ENCODE results near the gene MUC4.
"Not testable (repeated sequence)": the region's sequence is repeated elsewhere in the genome, so short reads cannot be mapped to it uniquely, and the experiment has no call there.

The MUC4 gene

DNA sequence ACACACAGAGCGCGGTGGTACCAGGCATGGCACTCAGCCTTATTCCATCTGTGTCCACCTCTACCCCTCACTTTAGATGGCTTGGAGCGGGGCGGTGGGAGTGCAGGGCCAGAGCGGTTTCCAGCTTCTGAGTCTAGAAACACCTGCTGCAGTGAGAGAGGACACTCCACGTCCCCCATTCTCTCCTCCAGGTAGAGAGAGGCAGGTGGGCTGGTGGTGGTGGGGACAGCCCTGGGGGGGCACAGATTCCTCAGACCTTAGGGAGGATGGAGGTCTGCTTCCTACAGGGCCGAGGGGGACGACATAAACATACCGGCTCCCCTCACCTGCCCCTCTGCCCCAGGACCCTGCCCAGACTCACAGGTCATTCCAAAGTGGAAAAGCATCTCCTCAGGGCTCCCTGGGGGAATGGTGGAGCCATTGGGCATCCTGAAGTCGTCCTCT lies 50.6 kb downstream of the MUC4 start:
- no peak for DNase-seq (ENCODE audit: low read depth in 1 of 2, low spot score in 1 of 2)

DNA sequence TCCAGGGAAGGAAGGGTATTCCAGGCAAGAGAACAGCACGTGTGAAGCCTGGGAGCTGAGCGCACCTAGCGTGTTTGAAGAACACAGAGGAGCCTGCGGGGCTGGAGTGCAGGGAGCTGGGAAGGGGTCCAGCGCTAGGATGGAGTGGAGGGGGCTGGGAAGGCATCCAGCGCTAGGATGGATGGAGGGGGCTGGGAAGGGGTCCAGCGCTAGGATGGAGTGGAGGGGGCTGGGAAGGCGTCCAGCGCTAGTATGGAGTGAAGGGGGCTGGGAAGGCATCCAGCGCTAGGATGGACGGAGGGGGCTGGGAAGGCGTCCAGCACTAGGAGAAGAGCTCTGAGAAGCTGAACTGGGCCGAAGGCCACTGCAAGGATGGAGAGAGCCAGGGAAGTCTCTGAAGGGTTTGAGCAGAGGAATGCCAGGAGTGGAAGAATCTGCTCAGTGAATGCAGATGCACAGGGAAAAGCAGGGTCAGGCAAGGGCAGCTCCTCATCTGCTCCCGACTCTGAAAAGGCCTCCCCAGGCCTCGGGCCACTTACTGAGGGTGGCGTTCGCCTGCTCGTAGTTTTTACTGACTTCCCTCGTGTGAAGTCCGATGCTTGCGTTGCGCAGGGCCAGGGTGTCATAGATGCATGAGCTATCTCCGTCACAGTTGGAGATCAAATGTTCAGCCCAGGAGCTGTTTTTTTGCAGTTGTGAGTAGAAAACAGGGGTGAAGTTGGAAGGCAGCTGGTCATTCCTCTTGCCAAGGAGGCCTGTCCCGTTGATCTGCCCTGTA lies 51.2 kb downstream of the MUC4 start:
- no peak for DNase-seq (ENCODE audit: low read depth in 1 of 2, low spot score in 1 of 2)

DNA sequence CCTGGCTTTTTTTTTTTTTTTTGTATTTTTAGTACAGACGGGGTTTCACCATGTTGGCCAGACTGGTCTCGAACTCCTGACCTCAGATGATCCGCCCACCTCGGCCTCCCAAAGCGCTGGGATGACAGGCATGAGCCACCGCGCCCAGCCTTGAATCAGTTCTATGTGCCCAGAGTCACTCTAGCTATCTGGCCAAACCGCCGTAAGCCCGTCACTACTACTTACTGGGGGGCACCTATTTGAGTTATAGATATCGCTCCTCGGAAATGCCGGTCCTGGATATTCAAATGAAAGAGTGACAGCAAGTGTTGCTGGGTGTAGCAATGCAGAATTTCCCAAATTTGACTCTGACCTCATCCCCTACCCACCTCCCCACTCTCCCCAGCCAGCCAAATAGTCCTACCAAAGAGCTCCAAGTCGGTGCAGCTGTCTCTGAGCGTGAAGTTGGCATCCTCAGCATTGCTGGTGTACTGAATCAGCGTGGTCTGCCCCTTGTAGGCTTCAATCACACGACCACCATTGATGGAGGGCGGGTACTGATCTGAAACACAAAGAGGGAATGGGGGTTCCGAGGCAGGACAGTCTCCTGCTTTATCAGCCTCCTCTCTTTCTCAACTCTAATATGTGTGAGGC lies 52.9 kb downstream of the MUC4 start:
- DNase-seq (ENCODE audit: low read depth in 1 of 2, low spot score in 1 of 2): no peak

- no peak for DNase-seq (ENCODE audit: low read depth in 1 of 2, low spot score in 1 of 2)
Observed at GRCh38 chr3:195757827-195758226, 53.9 kb downstream of the MUC4 start.

DNA sequence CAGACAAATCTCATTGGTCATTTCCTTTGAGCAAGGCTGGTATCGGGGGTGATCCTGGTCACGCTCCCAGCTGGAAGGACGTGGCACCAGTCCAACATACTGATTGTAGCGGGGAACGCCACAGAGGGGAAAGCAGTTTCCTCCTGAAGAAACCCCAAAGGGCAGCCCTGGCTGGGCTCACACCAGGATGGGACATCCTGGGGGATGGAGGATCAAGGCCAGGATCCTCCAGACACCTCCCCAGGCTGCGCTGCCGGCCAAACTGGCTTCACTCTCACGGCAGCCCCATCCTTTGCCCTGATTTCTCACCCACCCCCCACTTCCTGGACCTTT lies 54.3 kb downstream of the MUC4 start:
- no peak for DNase-seq (ENCODE audit: low read depth in 1 of 2, low spot score in 1 of 2)

GRCh38 chr3:195755791-195756676 lies 55.7 kb downstream of the MUC4 start:
- DNase-seq (ENCODE audit: low read depth in 1 of 2, low spot score in 1 of 2): no peak

DNA sequence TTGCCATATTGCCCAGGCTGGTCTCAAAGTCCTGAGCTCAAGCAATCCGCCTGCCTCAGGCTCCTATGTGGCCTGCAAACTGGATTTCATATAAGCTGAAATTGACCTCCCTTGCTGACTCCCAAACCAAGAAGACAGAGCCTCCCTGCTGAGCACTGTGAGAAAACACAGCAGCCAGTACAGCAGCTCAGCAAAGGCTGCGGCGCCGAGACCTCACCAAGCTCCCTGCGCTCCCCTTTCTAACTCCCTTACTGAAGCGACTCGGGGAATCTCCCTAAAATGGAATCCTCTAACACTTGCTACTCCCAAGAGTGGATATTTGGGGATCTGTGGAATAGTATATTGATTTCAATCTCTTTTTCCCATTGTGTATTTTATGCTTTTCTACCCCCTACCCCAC lies 56.3 kb downstream of the MUC4 start:
- no peak for DNase-seq (ENCODE audit: low read depth in 1 of 2, low spot score in 1 of 2)

- no peak for DNase-seq (ENCODE audit: low read depth in 1 of 2, low spot score in 1 of 2)
Observed at GRCh38 chr3:195754906-195755305, 56.8 kb downstream of the MUC4 start.

DNA sequence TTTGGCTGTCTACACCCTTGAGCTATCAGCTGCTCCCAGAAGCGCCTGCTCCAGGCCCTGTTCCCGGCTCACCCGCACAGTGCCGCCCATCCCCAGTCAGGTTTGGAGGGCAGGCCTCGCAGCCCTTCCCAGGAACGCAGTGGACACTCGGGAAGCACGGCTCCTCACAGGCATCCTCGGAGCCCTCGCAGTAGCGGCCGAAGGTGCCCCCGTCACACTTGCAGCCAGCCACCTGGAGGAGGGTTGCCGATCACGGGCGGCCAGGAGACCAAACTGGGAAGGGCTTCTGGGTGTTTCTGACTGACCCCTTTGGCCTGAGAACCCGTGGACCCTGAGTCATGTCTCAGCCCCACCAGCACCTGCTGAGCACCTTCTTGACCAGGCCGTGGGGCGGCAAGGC lies 57.6 kb downstream of the MUC4 start:
- no peak for DNase-seq (ENCODE audit: low read depth in 1 of 2, low spot score in 1 of 2)

DNA sequence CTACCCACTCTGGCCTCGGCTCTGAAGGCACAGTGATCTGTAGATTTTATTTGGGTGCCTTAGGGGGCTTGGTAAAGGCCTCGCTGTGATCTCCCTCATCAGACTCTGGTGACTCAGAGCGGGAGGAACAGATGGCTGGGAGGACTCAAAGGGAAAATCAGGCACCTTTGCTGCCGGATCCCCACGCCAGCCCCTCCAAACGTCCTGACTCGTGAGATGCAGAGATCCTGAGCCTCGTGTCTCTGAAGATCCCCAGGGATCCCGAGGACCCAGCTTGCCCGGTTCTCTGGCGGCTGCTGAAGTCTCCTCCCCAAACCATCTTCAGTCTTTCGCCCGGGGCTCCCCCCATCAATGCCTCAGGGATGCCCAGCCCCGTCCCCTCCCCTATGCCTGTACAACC lies 58.1 kb downstream of the MUC4 start:
- DNase-seq (ENCODE audit: low read depth in 1 of 2, low spot score in 1 of 2): no peak

DNA sequence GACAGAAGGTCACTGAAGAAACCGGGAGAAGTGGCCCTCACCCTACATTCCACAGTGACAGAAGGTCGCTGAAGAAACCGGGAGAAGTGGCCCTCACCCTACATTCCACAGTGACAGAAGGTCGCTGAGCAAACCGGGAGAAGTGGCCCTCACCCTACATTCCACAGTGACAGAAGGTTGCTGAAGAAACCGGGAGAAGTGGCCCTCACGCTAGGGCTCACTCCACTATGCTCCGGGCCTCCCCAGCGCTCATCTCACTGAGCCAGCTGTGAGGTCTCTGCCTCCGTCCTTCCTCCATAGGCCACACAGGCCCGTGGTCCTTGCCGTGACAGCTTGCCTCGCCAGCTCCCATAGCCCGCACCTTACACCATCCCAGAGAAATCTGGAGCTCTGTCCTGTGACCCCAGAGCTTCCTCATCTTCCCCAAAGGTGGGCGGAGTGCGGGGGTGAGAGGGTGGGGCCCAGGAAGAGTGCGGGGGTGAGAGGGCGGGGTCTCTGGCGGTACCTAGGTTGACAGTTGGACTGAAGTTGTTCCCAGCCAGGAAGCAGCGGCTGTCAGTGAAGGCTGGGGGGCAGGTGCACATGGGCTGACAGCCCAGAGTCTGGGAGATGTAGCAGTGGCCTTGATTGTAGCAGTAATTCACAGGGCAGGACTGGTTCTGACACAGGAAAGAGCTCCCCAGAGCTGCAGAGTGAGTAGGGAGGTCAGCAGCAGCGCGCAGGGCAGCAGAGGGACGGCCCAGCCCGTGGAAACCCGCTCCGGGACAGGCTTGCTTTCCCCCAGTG lies 59.0 kb downstream of the MUC4 start:
- DNase-seq (ENCODE audit: low read depth in 1 of 2, low spot score in 1 of 2): no peak

- no peak for DNase-seq (ENCODE audit: low read depth in 1 of 2, low spot score in 1 of 2)
Observed at GRCh38 chr3:195752066-195752465, 59.7 kb downstream of the MUC4 start.

GRCh38 chr3:195751560-195751959 lies 60.2 kb downstream of the MUC4 start:
- DNase-seq (ENCODE audit: low read depth in 1 of 2, low spot score in 1 of 2): no peak

DNA sequence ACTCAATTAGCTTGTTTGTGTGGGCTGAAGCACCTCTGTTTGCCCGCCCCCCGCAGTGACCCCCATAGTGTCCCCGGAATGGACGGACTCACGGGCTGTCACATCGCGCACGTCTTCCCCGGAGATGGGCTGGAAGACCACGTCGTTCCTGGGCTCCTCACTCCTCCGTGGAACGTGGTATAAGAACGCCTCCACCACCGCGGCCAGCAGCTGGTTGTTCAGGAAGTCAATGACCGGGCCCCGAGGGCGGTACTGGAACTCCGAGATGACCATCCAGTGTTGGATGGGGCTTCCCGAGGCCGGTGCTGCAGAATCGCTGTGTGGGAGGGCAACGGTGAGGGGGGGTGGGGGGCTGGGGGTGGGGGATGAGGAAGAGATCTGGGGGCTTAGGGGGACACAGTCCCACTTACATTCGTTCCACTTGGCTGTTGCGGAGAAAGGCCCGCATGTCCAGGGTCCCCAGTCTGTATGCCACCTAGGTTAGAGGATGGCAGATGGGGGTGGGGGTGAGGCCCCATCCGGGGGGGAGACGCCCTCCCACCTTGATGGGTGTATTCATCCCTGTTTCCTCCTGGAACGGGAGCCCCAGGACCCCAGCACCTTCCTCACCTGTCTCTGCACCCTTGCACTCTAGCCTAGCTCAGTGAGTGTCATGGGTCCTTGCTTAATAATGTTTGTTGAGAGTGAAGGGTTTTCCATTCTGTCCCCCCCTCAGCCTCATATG lies 60.8 kb downstream of the MUC4 start:
- DNase-seq (ENCODE audit: low read depth in 1 of 2, low spot score in 1 of 2): no peak

DNA sequence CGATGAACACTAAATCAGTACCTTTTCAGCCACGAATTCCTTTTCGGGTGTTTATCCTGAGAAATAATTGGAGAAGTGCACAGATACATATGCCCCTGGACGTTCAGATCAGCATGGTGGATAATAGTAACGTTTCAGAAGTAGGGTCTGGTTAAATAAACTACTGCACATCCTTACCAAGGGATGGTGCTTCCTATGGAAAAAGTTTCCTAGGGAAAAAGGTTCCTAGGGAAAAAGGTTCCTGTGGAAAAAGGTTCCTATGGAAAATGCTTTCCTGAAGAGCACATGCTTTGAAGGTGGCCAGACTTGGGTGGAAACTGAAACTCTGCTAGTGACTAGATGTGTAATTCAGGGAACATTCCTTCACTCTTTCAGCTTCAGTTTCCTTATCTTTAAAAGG lies 62.6 kb downstream of the MUC4 start:
- not testable (repeated sequence) for DNase-seq (ENCODE audit: low read depth in 1 of 2, low spot score in 1 of 2)

DNA sequence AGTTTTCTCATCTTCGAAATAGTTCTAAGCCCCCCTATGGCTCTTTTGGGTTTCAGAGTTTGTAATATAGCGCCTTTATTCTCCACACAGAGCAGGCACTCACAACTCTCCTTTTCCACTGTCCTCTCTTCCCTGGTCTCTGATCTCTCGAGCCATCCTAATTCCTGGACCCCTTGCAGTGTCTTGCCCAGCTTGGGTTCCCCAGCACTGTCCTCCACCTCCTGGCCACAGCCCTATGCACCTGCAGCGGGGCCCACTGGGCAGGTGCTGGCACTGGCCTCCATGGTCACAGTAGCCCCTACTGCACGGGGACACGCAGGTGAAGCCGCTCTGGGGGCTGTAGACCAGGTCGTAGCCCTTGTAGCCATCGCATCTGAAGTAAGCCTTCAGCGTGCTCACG lies 63.1 kb downstream of the MUC4 start:
- DNase-seq (ENCODE audit: low read depth in 1 of 2, low spot score in 1 of 2): no peak

DNA sequence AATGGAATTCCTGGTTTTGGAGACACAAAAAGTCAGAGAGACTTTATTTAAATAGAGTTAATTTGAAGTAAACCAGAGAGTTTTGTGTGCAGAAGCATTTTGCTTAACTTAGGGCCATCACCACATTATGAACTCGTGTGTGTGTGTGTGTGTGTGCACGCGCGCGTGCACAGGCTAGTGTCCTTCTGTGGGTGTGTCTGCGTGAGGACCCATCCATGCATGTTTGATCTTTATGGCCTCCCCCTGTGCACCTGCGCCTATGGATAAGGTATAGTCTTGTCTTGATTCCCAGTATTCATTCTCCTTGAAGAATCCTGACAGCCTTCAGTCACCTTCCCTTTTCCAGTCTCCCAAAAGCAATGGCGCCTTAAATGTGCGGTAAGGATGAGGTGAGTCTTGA lies 65.0 kb downstream of the MUC4 start:
- no peak for DNase-seq (ENCODE audit: low read depth in 1 of 2, low spot score in 1 of 2)

- no peak for DNase-seq (ENCODE audit: low read depth in 1 of 2, low spot score in 1 of 2)
Observed at GRCh38 chr3:195746346-195746745, 65.4 kb downstream of the MUC4 start.

- DNase-seq (ENCODE audit: low read depth in 1 of 2, low spot score in 1 of 2): no peak
Observed at GRCh38 chr3:195744437-195744836, 67.3 kb downstream of the MUC4 start.

DNA sequence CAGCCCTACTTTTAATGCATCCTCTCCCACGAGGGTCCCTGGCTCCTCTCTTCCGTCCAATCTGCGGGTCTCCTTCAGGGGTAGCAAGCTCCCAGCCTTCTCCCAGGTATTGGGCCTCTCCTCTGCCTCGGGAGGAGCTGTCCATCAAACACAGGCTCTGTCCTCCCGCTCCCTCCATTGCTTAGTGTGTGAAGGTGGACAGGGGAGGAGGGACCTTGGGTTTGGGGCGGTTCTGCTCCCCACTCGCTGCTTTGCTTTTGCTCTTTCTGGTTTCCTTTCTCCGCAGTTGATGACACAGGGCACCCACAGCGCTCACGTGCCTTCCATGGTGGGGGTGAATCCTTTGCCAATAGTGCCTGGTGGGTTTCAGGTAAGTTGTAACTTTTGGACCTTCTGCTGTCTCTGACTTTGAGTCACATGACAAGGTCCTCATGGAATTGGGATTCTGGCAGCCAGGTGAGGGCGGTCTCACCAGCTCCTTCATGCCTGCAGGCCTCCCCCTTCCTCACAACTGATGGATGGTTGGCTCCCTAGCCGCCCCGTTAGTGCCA lies 72.1 kb downstream of the MUC4 start:
- DNase-seq (ENCODE audit: low read depth in 1 of 2, low spot score in 1 of 2): no peak
